ENCODE results near the gene TMEM192.
"Not testable (repeated sequence)": the region's sequence is repeated elsewhere in the genome, so short reads cannot be mapped to it uniquely, and the experiment has no call there.

TMEM192 gene

DNA sequence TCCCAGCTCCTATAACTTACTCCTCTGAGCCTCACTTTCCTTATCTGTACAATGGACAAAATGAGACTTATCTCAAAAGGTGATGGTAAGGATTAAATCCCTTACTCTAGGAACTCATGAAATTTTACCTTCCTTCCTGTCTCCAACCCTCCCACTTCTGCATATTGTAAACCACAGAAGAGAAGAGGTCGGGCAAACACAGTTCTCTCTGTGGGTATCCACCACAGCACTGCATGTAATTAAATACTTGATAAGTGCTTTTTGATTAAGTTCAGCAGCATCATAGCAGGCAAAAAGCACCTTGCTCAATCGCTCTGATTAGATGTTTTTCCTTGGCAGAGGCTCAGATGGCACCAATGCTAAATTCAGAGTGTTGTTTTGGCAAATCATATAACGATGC lies 17.3 kb upstream of the TMEM192 start:
- no peak overlapping the region for H3K9ac ChIP-seq (ENCODE audit: low read length)
- H3K4me3 ChIP-seq (ENCODE audit: low read length): peak overlapping the region; percentile 1; the same call in 1 of the 2 replicates
- H3K4me2 ChIP-seq (ENCODE audit: low read length): peak overlapping the region; percentile 45
- TF ChIP-seq, protein P1, sequence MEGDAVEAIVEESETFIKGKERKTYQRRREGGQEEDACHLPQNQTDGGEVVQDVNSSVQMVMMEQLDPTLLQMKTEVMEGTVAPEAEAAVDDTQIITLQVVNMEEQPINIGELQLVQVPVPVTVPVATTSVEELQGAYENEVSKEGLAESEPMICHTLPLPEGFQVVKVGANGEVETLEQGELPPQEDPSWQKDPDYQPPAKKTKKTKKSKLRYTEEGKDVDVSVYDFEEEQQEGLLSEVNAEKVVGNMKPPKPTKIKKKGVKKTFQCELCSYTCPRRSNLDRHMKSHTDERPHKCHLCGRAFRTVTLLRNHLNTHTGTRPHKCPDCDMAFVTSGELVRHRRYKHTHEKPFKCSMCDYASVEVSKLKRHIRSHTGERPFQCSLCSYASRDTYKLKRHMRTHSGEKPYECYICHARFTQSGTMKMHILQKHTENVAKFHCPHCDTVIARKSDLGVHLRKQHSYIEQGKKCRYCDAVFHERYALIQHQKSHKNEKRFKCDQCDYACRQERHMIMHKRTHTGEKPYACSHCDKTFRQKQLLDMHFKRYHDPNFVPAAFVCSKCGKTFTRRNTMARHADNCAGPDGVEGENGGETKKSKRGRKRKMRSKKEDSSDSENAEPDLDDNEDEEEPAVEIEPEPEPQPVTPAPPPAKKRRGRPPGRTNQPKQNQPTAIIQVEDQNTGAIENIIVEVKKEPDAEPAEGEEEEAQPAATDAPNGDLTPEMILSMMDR (IDR thresholded peaks at IDR 0.05; ENCODE audit: low read depth, low read length): no peak
- no peak for TF ChIP-seq EZH2phosphoT487 (IDR thresholded peaks at IDR 0.05; ENCODE audit: low read depth)
- peak overlapping the region; percentile 27 for H2AFZ ChIP-seq (ENCODE audit: low read depth, low read length)
- H3K36me3 ChIP-seq (replicated peaks; ENCODE audit: low read depth, low read length): no peaks in the 10 kb centered on the region
- H3K27me3 ChIP-seq (ENCODE audit: low read depth, low read length): no peaks in the 10 kb centered on the region
- H3K79me2 ChIP-seq (ENCODE audit: low read length): no peaks in the 10 kb centered on the region
- H4K20me1 ChIP-seq (ENCODE audit: insufficient read depth, low read length): no peaks in the 10 kb centered on the region
- peaks cover 33% of the 10 kb centered on the region for H3K4me1 ChIP-seq (ENCODE audit: low read length)
- H3K9me3 ChIP-seq (ENCODE audit: insufficient read depth, low read length): no peaks in the 10 kb centered on the region
- H3K27ac ChIP-seq (ENCODE audit: low read length): no peak overlapping the region

DNA sequence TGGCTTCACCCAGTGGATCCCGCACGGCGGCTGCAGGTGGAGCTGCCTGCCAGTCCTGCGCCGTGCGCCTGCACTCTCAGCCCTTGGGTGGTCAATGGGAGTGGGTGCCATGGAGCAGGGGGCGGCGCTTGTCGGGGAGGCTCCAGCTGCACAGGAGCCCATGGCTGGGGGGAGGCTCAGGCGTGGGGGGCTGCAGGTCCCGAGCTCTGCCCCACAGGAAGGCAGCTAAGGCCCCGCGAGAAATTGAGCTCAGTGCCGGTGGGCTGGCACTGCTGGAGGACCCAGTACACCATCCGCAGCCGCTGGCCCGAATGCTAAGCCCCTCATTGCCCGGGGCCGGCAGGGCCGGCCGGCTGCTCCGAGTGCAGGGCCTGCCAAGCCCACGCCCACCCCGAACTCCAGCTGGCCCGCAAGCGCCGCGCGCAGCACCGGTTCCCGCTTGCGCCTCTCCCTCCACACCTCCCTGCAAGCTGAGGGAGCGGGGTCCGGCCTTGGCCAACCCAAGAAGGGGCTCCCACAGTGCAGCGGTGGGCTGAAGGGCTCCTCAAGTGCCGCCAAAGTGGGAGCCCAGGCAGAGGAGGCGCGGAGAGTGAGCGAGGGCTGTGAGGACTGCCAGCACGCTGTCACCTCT lies 13.3 kb upstream of the TMEM192 start:
- not testable (repeated sequence) for H3K9me3 ChIP-seq (ENCODE audit: insufficient read depth, low read length); H3K4me2 ChIP-seq (ENCODE audit: low read length)

DNA sequence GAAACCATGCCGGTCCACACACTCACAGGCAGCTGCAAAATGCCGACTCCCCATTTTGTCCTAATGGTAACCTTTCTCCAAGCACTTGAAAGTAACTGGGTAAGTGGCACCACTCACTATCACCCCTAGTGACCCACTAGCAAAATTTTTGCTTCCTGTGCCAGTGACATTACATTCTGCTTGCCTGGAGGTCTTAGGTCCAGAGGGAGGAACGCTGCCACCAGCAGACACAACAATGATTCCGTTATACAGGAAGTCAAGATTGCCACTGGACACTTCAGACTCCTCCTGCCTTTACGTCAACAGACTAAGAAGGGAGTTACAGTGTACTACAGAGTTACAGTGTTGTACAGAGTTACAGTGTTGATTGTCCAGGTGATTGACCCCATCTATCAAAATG lies 11.8 kb upstream of the TMEM192 start:
- H3K9ac ChIP-seq (ENCODE audit: low read length): no peak overlapping the region
- H4K20me1 ChIP-seq (ENCODE audit: insufficient read depth, low read length): no peaks in the 10 kb centered on the region
- H3K36me3 ChIP-seq (replicated peaks; ENCODE audit: low read depth, low read length): no peaks in the 10 kb centered on the region
- no peak overlapping the region for H3K27ac ChIP-seq (ENCODE audit: low read length)
- H3K9me3 ChIP-seq (ENCODE audit: insufficient read depth, low read length): no peaks in the 10 kb centered on the region
- no peak overlapping the region for H2AFZ ChIP-seq (ENCODE audit: low read depth, low read length)
- H3K79me2 ChIP-seq (ENCODE audit: low read length): no peaks in the 10 kb centered on the region
- no peak overlapping the region for H3K4me2 ChIP-seq (ENCODE audit: low read length)
- no peaks in the 10 kb centered on the region for H3K27me3 ChIP-seq (ENCODE audit: low read depth, low read length)
- H3K4me3 ChIP-seq (ENCODE audit: low read length): no peak overlapping the region
- TF ChIP-seq, protein P1 (IDR thresholded peaks at IDR 0.05; ENCODE audit: low read depth, low read length): peak; percentile 12; the same call in 1 of the 2 replicates
- TF ChIP-seq EZH2phosphoT487 (IDR thresholded peaks at IDR 0.05; ENCODE audit: low read depth): no peak
- H3K4me1 ChIP-seq (ENCODE audit: low read length): peaks cover 10% of the 10 kb centered on the region

More for the DNA sequence above, 13.3 kb upstream of the TMEM192 start:
- H3K79me2 ChIP-seq (ENCODE audit: low read length); H3K4me3 ChIP-seq (ENCODE audit: low read length); H3K27me3 ChIP-seq (ENCODE audit: low read depth, low read length); H3K36me3 ChIP-seq (replicated peaks; ENCODE audit: low read depth, low read length); H3K9ac ChIP-seq (ENCODE audit: low read length); H3K27ac ChIP-seq (ENCODE audit: low read length); H4K20me1 ChIP-seq (ENCODE audit: insufficient read depth, low read length); H2AFZ ChIP-seq (ENCODE audit: low read depth, low read length): not testable (repeated sequence)
- peaks cover 17% of the 10 kb centered on the region for H3K4me1 ChIP-seq (ENCODE audit: low read length)

DNA sequence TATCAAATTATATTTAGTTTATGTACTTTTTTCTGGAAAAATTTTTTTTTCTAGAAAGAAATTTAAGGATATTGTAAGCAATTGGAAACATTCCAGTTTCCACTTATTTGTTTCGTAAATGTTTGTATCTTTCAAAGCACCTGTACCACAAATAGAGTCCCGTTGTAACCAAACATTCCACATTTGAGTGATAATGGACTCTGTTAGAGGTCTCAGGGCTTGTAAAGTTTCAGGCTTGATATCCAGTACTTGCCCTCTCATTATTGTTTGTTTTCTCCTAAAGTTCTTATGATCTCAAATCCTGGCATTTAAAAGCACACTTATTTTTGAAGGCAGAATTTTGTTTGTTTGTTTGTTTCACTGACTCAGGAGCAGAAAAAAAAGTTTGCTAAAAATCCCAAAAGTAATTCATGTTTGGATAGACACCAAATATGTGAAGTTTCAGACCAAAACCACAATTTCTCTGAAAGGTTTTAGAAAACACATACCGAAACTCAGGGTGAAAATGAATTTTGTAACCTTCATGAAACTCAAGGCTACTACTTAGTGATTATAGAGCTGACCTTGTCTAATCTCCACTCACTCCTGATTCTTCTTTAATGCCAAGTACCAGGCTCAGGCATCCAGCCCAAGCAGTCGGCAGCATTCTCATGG lies 5.7 kb upstream of the TMEM192 start:
- Histone ChIP-seq H3K27me3 (ENCODE audit: low read depth, low read length) (peaks cover 8% of the 10 kb centered on the region), H3K9me3 (ENCODE audit: insufficient read depth, low read length) (no peaks in the 10 kb centered on the region), H3K4me1 (ENCODE audit: low read length) (peaks cover 33% of the 10 kb centered on the region), H3K4me3 (ENCODE audit: low read length) (peak overlapping the region; percentile 51), H3K36me3 (replicated peaks; ENCODE audit: low read depth, low read length) (no peaks in the 10 kb centered on the region), H4K20me1 (ENCODE audit: insufficient read depth, low read length) (no peaks in the 10 kb centered on the region), H3K27ac (ENCODE audit: low read length) (peak overlapping the region; percentile 43; the same call in 1 of the 2 replicates), H3K9ac (ENCODE audit: low read length) (peak overlapping the region; percentile 17; the same call in 1 of the 2 replicates), H2AFZ (ENCODE audit: low read depth, low read length) (no peak overlapping the region), H3K79me2 (ENCODE audit: low read length) (no peaks in the 10 kb centered on the region), H3K4me2 (ENCODE audit: low read length) (peak overlapping the region; percentile 66)
- TF ChIP-seq, protein P1 (IDR thresholded peaks at IDR 0.05; ENCODE audit: low read depth, low read length): no peak
- TF ChIP-seq EZH2phosphoT487 (IDR thresholded peaks at IDR 0.05; ENCODE audit: low read depth): no peak

Data from OCI-LY3 (cell line).